ENCODE measurements around the gene ACTC1.
"Not testable (repeated sequence)": the region's sequence is repeated elsewhere in the genome, so short reads cannot be mapped to it uniquely, and the experiment has no call there.

ACTC1 gene

DNA sequence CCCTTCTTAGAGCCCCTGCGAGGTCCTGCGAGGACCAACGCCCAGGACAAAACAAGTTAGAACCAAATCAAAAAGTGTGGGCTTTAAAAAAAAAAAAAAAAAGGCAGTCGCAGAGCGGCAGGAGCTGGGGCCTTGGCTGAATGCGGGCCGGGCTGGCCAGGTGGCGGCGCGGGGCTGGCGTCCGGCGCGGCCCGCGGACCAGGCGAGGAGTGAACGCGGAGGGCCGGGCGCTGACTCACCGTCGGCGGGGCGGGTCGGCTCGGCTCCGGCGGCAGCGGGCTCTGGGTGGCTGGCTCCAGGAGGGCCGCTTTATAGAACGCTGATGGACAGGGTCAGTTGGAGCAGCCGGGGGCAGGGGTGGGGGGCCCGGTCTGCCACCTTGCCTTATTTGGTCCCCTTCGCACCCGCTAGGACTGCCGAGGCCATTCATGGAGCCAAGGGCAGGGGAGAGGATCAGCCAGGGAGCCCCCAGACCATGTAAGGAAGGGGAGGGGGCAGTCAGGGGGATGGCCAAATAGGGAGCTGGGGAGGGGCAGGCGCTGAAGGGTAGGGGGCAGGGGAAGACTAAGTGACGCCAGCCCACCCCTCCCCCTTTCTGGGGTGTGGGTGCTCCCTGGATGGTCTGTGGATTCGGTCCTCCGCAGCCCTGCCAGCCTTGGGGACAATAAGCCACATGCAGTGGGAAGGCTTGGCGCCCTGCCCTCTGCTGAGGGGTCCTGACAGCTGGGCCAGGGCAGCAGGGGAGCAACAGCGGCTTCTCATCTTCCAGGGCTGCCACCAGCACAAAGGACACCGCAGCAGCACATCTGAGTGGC lies at the start of gene ACTC1:
ACTC1 (minus strand) TSS at position 283 of the 815 bp plus-strand sequence. CDS start 741 bp downstream, outside the sequence.
- DNase-seq = peak in 7 of 58 donors; percentile 5 to 70 (median 11)

DNA sequence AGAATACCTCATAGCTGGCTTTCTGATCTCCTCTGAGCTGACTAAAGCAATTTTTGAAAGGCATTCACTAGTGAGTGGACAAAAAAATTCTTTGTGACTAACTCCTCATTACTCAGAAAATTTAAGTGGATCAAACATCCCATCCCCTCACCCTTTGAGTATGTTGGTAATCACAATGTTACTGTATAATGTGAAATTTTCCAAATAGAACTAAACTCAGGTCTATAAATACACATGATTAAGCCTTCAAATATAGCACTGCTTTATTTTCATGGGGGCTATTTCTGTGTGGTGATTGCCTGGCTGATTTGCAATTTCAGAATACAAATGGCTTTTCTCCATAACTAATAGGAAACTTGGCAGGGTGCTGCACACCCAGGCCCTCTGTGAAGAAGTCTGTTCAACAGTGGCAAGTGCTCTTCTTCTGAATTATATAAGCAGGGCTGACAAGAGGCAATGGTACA lies 45.9 kb upstream of the ACTC1 start:
- DNase-seq = peak in 2 of 58 donors; percentile 2

DNA sequence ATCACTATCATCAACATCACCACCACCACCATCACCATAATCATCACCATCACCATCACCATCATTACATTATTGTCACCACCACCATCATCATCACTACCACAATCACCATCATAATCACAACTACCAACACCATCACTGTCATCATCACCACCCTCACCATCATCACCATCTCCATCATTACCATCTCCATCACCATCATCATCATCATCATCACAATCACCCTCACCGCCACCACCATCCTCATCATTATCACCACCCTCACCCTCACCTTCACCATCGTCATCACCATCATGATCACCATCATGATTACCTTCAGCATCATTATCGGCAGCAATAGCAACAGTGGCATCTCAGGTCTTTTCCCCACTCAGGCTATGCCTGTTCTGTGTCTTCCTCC lies 42.9 kb upstream of the ACTC1 start:
- DNase-seq = no peak

DNA sequence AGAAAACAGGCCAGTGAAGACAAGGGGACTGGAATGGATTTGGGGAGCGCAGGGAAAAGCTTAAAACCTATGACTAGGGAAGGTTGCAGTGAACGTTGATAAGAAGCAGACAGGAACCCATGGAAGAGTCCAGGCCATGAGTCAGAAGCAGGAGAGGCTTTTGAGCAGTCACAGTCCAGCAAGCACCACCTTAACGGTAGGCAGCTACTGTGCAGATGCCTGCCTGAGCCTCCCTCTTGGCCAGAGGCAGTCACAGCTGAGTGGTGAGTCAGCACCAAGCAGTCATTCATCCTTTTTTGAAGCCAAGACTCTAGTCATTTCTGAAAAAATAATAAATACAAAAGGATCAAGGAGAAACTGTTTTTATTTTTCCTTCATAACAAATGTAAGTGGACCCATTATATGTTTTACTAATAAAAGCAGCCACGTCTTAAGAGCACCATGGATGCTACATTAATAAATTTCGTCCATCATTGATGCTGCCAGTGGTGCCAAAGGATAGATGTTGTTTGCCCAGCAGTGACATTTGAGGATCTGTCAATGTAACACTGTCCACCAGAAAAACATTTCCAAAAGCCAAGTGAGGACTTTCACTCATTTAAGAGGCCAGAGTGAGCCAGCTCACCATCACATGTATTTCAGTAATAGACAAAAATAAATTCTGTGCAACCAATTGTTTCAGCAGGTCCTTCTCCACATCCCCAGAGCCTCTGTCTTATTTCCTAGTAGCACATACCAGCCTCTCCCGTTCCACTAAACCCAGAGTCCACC lies 42.1 kb upstream of the ACTC1 start:
- no peak for DNase-seq

DNA sequence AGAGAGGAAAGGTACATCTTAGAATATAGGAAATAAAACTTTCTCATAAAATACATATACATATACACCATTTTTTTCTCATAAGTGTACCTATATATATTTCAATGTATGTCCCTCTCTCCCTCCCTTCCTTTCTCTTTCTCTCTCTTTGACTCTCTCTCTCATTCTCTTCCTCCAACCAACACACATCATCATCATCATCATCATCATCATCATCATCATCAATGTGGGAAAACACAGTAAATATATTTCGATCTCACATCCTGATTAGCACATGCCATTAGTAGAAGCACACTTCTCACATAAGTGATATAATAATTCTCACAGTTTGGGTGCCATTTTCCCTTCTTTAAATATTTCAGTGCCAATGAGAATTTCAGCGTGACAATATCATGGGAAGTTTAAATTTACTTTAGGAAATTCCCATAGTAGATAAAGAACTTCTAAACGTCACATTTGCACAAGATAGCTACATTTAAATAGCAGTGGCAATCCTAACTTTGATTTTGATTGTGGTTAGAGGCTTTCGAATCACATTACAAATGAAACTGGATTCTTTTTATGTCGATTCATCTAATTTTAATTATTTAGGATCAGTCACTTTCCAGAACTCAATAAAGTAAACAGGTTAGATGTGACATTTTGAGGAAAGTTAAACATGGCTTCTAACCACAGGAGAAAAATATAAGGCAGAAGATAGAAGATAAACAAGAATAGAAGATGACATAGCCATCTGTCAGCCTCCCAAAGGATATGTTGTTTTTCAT lies 33.0 kb upstream of the ACTC1 start:
- no peak for DNase-seq

DNA sequence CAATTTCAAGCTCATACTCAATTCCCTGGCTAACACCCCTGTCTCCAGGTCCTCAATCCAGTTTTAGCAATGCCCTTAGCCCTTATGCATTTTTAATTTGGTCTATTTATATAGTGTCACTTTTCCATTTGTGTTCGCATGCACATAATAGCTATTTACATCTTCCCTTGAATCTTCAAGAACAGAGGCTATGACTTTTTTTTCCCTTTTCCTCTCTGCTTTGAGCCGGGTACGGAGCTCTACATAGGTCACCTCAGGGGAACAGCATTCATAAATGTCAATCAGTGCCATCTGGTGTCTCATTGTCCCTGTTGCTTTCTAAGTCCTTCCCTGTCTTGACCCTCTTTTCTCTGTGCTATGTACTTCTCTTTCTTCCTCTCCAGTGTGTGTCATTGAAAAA lies 26.5 kb upstream of the ACTC1 start:
- no peak for DNase-seq

DNA sequence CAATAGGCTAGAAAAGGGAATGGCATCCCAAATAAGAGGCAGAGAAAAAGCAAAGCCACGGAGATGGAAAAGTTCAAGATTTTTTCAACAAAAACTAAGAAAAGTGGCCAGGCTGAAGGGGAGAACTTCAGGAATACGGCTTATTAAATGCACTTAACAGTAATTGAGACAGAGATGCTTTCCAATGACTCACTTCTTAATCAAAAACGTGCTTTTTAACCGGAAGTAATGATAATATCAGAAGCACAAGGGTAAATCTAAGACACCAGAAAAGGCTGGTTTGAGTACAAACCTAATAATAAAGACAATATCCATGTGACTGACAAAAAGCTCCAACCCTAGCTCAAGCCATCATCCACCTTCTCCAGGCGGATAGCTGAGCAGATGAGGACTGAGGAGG lies 24.8 kb upstream of the ACTC1 start:
- no peak for DNase-seq

DNA sequence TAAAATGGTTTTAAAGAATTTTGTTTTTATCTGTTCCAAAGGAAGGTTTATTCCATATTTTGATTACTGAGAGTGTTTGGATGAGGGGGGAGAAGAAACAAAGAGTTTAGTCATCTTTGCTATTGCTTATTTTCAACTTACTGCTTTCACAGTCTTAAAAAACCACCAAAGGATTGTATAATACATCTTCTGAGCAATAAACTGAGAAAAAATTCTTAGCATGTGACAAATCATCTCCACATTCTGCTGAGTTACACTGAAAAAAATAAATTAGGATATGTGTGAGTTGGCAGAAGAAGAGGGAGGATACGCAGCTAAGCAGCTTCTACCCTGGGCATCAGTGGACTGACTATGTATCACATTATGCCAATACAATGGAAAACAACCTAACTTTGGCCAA lies 23.2 kb upstream of the ACTC1 start:
- no peak for DNase-seq

DNA sequence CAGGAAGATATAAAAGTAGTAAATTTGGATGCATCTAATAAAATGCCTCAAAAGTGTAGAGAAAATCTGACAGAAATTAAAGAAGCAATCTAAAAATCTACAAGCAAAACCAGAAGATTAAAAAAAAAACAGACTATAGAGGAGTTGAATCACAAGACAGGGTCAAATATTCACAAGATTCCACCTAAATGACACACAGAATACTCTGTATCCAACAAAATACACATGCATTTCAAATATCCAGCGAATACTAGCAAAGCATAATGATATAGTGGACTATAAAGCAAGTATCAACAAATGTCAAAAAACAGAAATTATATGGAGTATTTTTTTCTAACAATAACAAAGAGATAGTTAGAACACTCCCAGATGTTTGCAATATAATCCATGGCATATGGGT lies 20.5 kb upstream of the ACTC1 start:
- DNase-seq = no peak

DNA sequence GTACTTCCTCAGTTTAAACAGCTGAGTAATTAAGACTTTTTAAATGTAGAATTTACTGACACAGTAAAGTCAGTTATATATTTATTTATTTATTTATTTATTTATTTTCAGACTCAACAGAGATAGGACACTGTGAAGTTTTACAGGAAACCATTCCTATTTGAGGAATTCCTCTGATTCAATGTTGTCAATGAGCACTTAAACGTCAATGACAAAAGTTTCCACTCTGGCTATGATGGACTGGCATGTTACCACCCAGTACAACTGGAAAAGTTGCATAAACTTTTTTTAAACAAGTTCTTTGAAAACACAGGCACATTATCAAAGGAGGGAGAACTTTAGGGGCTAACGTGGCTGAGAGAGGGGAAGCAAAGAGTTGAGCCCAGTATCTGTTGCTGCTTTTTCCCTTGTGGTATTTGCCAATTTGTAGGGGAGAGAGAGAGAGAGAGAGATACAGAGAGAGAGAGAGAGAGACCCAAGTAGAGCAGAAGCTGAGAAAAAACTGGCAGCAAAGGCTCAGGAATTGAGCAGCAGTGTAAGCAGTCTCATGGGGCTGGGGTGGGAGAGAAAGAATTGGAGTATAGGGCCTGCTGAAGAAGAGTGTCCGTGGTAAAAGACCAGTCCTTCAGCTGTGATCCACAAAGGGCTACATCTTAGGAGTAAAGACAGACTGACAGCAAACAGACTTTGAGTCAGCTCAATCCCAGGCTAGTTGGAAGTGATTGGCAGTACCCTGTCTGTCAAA lies 18.3 kb upstream of the ACTC1 start:
- no peak for DNase-seq

DNA sequence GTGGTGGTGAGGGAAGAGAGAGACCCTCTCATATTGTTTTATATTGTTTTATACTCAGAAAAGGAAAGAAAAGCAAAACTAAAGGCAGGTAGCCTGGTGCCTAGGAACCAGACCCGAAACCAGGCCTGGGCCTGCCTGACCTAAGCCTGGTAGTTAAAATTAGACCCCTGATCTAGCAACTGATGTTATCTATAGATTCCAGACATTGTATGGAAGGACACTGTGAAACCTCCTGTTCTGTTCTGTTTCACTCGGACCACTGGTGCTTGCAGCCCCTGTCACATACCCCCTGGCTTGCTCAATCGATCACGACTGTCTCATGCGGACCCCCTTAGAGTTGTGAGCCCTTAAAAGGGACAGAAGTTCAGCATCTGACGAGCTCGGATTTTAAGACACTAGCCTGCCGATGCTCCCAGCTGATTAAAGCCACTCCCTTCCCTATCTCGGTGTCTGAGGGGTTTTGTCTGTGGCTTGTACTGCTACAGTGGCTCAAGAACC lies 17.6 kb upstream of the ACTC1 start:
- not testable (repeated sequence) for DNase-seq

DNA sequence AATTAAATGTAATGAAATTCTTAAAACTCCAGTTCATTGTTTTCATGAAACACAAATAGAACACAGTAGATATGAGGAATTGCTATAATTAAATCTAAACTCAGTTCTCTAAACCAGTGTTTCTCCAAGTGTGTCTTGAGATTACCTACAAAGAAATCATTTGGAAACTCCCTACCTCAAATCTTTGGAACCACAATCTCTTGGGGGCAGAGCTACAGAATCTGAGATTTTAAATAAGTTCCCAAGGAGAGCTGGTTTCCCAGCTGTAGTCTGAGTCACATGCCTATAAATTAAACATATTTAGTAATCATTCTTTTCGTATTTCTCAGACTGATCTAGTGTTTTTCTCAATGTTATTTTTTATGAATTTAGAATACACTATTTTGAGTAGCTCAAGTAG lies 17.0 kb upstream of the ACTC1 start:
- DNase-seq = no peak

DNA sequence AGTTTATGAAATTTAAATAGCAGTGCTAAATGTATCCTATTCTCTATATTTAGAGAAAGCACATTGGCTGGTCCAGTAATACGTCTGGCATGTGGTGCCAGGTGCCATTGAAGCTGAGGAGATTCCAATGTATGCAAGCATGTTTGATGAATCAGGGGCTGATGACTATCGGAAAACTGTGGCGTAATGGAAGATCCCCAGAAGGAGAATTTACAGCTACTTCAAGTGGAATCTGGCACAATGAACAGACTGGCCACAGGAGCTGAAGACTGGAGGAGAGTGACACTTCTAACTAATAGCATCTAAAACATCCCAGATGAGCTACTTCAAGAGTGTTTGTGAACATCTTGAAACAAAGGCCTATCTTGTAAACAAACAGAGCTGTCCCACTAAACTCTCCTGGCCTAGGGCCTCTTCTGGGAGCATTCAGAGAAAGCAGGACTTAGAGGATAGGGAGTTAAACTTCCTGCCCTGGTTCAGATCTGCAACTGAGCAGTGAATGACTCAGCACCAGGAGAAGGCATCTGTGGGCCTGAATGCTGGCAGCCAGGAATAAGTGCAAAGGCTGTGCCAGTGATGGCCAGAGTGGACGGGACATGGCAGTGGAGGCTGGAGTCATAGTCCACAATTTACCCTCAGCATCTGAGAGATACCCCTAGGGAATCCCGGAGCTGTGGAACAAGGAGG lies 15.2 kb upstream of the ACTC1 start:
- no peak for DNase-seq

DNA sequence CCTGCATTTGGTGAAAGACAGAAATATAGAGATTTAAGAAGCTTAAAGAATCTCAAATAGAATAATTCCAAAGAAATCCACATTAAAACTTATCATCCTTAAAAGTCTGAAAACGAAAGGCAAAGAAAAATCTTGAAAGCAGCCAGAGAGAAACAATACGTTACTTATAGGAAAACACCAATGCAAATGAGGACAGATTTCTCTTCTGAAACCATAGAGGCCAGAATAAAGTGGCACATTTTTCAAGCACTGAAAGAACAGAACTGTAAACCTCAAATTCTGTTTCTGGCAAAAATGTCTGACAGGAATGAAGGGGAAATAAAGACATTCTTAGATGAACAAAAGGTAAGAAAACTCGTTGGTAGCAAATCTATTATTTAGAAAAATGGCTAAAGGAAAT lies 13.8 kb upstream of the ACTC1 start:
- DNase-seq = no peak

DNA sequence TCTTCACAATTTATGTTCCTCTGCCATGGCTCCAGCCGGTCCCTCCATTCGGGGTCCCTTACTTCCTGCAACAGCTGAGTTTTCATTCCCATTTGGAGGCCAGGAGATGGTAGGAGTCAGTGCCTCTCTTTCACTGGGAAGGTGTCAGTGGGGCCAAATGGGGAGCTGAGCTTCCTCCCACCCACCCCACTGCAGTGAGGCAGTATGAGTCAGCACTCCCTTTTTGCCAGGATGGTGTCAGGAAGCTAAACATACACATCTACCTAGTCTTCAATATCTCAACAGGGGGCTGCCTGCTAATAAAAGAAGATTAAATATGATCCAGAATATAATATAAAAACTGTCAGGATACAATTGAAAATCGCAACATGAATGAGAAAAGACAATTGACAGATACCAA lies 12.7 kb upstream of the ACTC1 start:
- no peak for DNase-seq

DNA sequence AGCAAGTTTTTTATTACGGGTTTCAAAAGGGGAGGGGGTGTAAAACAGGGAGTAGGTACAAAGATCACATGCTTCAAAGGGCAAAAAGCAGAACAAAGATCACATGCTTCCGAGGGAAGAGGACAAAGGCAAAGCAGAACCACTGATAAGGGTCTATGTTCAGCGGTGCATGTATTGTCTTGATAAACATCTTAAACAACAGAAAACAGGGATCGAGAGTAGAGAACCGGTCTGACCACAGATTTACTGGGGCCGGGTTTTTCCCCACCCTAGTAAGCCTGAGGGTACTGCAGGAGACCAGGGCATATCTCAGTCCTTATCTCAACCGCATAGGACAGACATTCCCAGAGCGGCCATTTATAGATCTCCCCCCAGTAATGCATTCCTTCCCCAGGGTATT lies 11.9 kb upstream of the ACTC1 start:
- DNase-seq = not testable (repeated sequence)

DNA sequence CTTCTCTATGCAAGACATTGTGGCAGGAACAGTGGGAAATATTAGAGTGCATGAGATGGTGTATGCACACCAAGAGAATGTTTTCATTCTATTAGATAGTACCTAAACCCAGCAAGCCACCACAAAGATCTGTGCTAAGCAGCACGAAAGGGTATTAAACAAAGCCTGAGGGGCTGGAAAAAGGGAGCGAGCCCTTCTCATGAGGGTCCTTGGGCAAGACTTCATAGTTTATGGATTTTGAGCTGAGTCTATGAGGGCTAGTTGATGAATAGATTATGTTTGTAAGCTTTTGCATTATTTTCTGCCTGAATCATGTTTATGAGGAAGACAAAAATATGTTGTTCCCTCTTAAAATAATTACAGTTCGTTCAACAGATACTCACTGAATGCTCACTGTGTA lies 9.4 kb upstream of the ACTC1 start:
- DNase-seq = no peak

DNA sequence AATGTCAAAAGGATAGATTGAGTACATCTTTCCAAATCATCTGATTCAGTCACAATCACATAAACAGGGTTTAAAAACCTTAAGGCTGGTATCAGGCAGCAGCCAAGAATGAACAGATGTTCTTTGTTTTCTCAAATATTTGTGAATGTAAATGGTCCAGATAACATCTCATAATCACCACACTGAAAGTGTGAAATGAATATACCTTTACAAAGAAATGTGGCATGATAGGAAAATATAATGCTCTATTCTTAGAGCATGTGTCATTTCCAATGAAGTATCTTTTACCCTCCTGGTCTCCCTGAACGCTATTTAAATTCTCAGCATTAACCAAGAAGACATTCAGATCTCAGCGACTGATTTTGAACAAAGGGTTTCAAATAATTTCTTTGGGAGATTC lies 8.8 kb upstream of the ACTC1 start:
- no peak for DNase-seq

DNA sequence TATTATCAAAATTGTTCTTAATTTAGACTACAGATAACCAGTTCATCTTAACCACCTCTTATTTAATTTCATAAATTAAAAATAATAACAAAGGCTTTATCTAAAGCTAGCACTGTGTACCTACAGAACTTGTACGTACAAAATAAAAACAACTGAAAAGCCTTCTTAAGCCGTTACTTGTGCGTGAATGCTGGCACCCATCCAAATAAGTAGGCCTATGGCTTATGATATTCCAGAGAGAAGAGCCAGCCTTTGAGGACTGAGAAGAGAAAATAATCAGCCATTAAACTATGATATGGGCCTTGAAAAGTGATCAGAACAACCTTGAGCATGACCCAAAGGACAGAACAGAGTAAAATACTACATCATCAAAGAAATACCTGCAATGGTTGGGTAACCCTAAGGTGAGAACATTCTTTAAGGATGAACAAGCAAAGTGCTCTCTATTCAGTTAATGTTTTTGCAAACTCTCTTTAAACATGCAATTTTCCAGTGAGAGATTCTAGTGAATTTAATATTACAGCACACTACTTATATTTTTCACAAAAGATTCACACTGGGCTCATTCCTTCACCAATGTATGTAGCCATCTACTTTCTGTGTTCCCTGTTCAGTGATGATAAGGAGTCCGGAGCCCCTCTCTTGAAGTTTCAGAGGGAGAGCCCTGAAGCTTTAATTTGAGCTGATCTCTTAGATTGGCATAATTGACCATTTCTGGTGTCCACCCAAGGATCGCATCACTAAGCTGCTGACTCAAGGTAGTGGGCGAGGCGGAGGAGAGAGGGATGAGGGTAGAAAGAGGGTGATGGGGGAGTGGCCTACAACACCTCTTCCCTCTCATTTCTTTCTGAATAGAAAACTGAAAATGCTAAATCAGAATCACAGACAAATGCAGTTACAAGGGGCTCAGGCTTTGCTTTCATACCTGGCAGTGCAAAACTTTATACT lies 7.7 kb upstream of the ACTC1 start:
- DNase-seq = no peak
